CD4-positive, alpha-beta T cell treated with Interleukin-12 subunit alpha and Interleukin-12 subunit beta, for 1 hour (primary cell): ENCODE data around the gene LARP4.
"Not testable (repeated sequence)": the region's sequence is repeated elsewhere in the genome, so short reads cannot be mapped to it uniquely, and the experiment has no call there.

Source experiments
- DNase-seq: peaks from one replicate; pipeline ENCODE4 v3.0.0-alpha.2; 2020

LARP4 gene

GRCh38 chr12:50400638-50401499 is at the start of gene LARP4:
TSS of gene LARP4 (plus strand) at chr12:50400885. CDS start at chr12:50401011, 126 bp downstream.
- peak; percentile 91 for DNase-seq

- no peak for DNase-seq
These were observed 49.3 kb upstream of the LARP4 start for GRCh38 chr12:50351120-50352043.

DNA sequence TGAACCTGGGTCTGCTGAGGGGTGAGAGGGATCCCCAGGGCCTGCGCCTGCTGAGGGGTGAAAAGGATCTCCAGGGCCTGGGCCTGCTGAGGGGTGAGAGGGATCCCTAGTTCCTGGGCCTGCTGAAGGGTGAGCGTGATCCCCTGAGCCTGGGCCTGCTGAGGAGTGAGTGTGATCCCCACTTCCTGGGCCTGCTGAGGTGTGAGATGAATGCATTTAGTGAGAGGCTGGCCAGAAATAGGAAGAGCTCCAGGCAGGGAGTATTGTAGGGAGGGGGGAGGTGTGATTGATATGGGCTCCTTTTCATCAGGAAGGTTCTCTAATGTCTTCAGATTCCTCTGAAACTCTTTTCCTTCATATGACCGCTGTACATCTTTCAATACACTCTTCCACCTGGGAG is 47.3 kb upstream of the LARP4 start:
- DNase-seq: no peak

DNA sequence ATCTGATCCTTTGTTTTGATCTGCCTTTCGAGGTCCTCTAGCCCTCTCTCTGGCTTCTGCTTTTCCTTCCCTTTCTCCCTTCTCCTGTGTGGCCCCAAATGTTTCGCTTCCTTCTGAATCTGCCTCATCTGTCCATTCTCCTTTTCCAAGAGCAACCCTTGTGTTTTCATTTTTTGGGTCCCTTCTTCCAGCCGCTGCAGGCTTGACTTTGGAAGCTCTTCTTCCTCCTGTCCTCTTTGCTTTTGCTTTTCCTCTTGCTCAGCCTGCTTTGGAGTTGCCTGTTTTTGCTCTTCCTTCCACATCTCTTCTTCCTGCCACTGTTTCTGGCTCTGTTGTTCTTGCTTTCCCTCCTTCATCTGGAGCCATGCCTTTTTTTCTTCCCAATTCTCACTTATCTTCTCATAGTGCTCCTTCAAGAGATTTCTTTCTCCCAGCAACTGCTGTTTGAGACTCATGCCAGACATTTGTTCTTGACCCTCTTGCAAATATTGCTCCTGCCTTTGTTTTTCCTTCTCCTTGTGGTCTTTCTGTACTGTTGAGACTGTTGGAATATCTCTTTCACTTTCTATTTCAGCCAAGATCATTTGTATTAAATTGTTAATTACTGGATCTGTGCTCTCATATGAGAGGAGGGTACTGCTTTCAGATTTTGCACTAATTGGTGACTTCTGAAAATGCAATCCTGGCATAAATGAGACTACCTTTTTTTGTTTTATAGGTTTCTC is 46.7 kb upstream of the LARP4 start:
- no peak for DNase-seq

DNA sequence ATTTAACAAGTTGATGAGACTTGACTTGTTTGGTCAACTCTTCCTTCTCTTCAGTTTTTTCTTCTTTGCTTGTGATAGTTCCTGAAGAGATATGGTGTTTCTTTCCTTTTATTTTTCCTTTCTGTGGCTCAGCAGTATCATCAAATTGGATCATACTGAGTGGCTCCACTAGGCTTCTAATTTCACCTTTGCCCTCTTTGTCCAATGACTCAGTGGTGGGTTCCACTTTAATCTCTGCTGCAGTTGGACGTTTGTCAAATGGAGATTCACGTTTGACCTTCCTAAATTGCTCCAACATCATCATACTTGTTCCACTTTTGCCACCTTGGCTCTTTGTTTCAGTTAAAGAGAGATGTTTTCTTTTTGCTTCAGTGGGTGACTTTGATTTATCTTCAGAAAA is 45.8 kb upstream of the LARP4 start:
- DNase-seq: no peak

DNA sequence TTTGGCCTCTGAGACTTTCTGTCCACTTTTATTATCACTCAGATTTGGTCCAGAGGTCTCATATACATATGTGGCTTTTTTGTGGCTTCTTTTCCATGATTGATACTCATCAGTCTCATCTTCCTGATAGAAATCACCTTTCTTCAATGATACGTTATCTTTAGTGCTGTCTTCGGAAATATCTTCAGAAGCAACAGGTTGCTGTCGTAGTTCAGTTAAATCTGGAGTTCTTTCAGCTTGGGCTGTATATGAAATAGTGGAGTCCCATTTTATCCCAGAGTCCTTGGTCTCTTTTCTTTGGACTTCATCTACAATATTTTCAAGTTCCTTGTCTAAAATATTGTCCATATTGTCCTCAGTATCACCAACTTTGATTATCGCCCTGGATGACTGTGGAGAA is 45.3 kb upstream of the LARP4 start:
- DNase-seq: no peak

DNA sequence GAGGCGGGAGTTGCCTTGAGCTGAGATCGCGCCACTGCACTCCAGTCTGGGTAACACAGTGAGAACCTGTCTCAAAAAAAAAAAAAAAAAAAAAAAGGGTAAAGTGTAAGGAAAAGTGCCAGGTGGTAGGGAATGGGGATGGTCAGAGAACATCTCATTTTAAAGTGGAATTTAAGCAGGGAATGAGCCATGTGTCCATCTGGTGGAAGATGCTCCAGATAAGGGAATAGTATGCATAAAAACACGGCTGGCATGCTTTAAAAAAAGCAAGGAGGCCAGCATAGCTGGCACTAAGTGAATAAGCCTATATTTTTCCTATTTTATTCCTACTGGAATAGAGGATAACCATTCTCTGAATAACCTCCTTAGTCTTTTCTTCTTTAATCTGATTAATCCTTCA is 38.0 kb upstream of the LARP4 start:
- no peak for DNase-seq

DNA sequence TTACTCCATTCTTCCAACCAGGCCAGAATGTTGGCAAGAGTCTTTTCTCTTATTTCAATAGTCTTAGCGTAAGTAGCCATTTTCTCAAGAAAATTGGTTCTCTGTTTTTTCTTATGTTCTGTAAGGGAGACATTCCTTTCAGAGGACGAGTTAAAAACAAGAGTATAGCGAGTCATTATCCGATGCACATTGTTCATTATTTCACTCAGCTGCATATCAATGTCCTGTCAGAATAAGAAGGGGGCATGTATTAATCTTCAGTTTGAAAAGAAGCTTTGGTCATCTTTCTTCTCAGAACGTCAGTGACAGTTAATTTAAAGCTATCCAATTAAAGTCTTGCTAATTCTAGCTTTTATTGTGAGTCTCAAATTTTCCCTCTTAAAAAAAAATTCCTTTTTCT is 37.5 kb upstream of the LARP4 start:
- DNase-seq: no peak

DNA sequence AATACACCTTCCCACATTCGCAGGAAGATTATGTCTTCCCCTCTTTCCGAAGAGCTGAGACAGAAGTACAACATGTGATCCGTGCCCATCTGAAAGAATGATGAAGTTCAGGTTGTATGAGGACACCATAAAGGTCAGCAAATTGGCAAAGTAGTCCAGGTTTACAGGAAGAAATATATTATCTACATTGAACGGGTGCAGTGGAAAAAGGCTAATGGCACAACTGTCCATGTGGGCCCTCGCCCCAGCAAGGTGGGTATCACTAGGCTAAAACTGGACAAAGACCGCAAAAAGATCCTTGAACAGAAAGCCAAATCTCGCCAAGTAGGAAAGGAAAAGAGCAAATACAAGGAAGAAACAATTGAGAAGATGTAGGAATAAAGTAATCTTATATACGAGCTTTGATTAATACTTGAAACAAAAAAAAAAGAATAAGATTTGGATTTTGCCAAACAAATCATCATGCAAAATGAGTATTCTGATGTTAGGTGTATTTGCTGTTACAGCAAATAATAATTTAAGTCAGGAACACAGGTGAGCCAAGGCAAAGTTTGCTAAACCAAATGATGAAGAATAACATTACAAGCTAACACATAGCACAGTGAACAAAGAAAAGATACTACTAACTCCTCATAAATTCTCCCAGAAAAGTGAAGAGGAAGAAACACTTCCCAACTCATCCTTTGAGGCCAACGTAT is 34.8 kb upstream of the LARP4 start:
- DNase-seq: no peak

- not testable (repeated sequence) for DNase-seq
These were observed 30.0 kb upstream of the LARP4 start for GRCh38 chr12:50370672-50371071.

DNA sequence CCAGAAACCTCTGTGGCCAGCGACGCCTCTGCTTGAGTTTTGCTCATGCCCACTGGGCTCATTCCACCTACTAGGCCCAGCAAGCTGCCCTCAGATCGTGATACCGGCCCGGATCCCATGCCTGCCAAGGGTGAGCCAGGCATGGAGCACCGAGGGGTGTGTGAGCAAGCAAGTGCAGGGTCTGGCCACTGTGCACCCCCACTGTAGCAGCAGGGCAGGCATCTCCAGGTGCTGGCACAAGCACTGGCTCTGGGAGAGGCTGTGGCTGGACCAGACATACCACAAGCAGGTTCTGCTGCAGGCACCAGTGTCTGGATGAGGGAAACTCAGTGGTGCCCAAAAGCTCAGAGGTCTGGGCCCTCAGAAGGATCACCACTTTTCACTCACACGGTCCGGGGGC is 24.9 kb upstream of the LARP4 start:
- DNase-seq: no peak

DNA sequence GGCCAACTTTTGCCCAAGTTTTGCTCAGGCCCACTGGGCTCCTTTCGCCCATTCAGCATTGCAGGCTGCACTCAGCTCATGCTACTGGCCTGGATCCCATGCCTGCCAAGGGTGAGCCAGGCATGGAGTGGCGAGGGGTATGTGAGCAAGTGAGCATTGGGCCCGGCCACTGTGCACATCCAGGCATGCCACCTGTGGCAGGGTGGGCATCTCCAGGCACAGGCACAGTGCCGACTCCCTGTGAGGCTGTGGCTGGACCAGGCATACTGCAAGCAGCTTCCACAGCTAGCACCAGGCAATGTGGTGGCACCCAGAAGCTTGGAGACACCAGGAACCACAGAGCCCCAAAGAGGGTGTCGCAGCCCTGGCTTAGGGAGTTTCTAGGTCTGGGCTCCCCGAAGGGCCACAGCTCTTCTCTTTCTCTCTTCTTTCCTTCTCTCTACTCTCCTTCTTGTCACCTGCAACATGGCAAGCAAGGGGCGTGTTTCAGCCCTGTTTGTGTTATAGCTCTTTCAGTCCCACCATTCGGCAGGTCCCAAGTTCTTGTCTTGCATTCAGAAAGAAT is 19.8 kb upstream of the LARP4 start:
- DNase-seq: no peak

GRCh38 chr12:50387487-50387886 is 13.2 kb upstream of the LARP4 start:
- no peak for DNase-seq

GRCh38 chr12:50387972-50388478 is 12.7 kb upstream of the LARP4 start:
- DNase-seq: no peak

- DNase-seq: not testable (repeated sequence)
These were observed 11.9 kb upstream of the LARP4 start for GRCh38 chr12:50388793-50389192.

DNA sequence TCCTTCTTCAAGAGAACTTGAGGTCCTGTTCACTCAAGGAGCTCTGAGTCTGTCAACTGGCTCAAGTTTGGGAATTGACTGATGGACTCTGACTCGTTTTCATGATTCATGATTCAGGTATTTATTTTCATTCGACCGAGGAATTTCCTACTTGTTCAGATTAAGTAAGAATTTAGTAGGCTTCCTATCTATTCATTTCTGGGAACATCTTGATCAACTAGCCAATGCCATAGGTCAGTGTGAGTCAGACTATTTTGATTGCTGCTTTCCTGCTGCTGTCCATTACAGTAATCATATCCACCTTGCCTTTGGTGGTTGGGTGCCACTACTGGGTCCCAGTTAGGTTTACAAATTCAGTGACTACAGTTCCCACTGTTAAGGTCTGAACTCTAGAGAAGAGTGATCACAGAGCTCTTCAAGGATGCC is 10.4 kb upstream of the LARP4 start:
- no peak for DNase-seq

DNA sequence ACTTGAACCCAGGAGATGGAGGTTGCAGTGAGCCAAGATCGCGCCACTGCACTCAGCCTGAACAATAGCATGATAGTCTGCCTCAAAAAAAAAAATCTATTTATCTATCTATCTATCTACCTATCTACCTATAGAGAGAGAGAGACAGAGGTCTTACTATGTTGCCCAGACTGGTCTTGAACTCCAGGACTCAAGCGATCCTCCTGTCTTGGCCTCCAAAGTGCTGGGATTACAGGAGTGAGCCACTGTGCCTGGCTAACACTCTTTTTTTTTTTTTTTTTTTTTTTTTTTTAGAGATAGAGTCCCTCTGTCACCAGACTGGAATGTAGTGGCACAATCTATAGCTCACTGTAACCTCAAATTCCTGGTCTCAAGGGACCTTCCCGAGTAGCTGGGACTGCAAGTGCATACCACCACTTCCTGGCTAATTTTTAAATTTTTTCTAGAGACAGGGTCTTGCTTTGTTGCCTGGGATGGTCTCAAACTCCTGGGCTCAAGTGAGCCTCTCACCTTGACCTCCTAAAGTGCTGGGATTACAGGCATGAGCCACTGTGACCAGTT is 6.1 kb upstream of the LARP4 start:
- DNase-seq: no peak

- DNase-seq: no peak
These were observed 3.5 kb upstream of the LARP4 start for GRCh38 chr12:50397117-50397650.

DNA sequence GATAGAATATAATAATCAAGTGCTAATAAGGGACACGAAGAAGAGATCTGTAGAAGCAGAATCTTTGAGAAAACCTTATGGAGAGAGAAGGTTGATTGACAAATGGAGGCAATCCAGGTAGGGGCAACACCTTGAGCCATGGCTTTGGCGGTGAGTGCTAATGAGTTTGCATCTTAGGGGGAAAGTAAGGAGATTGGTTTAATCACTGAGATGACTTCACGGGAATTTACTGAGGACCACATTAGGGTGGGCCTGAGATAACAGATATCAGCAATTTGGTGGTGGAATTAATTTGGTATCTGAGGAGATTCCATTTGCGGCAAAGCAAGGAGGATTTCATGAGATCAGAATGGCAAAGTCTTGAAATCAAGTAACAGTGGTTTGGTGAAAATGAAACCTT is 1.8 kb upstream of the LARP4 start:
- no peak for DNase-seq

- no peak for DNase-seq
These were observed 514 bp upstream of the LARP4 start for GRCh38 chr12:50400104-50400637.

GRCh38 chr12:50401500-50402081 is 906 bp downstream of the LARP4 start:
- no peak for DNase-seq
